ENCODE results near the gene TNNT2.

DNA sequence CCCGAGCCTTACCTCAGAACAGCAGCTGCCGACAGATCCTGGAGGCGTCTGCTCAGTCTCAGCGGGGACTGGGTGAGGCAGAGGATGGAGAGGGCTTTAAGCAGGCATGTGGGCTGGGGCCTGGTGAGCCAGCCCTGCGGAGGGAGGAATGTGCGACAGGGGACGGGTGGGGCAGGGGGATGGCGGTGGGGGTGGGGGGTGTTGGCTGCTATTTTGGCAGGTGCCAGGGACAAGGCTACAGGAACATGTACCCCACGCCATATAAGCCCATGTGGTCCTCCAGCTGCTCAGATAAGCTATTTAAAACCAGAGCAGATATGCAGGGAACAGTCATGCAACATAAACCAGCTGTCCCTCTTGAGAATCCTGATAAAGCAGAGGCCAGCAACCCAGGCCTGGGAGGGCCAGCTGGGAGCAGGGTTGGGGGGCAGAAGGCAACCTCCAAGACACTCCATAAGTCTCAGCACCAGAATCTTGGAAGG, at the start of gene TNNT2:
- TF ChIP-seq, protein P1, sequence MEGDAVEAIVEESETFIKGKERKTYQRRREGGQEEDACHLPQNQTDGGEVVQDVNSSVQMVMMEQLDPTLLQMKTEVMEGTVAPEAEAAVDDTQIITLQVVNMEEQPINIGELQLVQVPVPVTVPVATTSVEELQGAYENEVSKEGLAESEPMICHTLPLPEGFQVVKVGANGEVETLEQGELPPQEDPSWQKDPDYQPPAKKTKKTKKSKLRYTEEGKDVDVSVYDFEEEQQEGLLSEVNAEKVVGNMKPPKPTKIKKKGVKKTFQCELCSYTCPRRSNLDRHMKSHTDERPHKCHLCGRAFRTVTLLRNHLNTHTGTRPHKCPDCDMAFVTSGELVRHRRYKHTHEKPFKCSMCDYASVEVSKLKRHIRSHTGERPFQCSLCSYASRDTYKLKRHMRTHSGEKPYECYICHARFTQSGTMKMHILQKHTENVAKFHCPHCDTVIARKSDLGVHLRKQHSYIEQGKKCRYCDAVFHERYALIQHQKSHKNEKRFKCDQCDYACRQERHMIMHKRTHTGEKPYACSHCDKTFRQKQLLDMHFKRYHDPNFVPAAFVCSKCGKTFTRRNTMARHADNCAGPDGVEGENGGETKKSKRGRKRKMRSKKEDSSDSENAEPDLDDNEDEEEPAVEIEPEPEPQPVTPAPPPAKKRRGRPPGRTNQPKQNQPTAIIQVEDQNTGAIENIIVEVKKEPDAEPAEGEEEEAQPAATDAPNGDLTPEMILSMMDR (IDR thresholded peaks at IDR 0.05): no peak
- TF ChIP-seq POLR2A (IDR thresholded peaks at IDR 0.05): peak in 1 of 2 donors; percentile 3
